Kidney (tissue), 14 donors: Measurements from ENCODE around the gene OR4K13. TPM values are rescaled to one million over a fixed set of nuclear protein-coding genes. Genes with fewer than 3 reads are reported as not detected.

ENCODE experiments used
- DNase-seq, 5 donors: peaks; one replicate each; pipeline ENCODE4 v3.0.0-alpha.2; 2013 to 2020
- FAIRE-seq: peaks from 2 replicates; lab custom pipeline; 2012; peaks lifted over from hg19 to GRCh38; lab: Jason Lieb, UNC
- H3K27ac ChIP-seq, 2 donors: one replicate each; pipeline ENCODE4 v1.7.0; 2013; ENCODE audit warnings: low read depth in 2 of 2, low read length in 2 of 2, inconsistent platforms in 1 of 2
- H3K27me3 ChIP-seq: one replicate; pipeline ENCODE4 v1.7.1; 2013; ENCODE audit warnings: low read length, inconsistent platforms; ENCODE audit not compliant: control insufficient read depth, insufficient read depth
- H3K36me3 ChIP-seq, 3 donors: one replicate each; pipeline versions ENCODE4 v1.7.0 to v1.7.1; 2013; ENCODE audit warnings: low read length in 3 of 3, control low read depth in 1 of 3, inconsistent platforms in 1 of 3; ENCODE audit not compliant: insufficient read depth in 3 of 3, control insufficient read depth in 2 of 3
- H3K4me1 ChIP-seq, 3 donors: one replicate each; pipeline versions ENCODE4 v1.7.0 to v1.7.1; 2013; ENCODE audit warnings: low read length in 3 of 3, inconsistent platforms in 1 of 3, low read depth in 1 of 3; ENCODE audit not compliant: control insufficient read depth in 2 of 3, insufficient read depth in 2 of 3
- H3K4me3 ChIP-seq, 3 donors: one replicate each; pipeline versions ENCODE4 v1.7.0 to v1.8.1; 2013; ENCODE audit warnings: low read length in 3 of 3, control low read depth in 1 of 3, inconsistent platforms in 1 of 3
- H3K9ac ChIP-seq, 3 donors: one replicate each; pipeline versions ENCODE4 v1.7.0 to v1.7.1; 2013; ENCODE audit warnings: low read length in 3 of 3, control low read depth in 1 of 3, inconsistent platforms in 1 of 3
- H3K9me3 ChIP-seq, 3 donors: one replicate each; pipeline versions ENCODE4 v1.7.0 to v1.7.1; 2013; ENCODE audit warnings: low read length in 3 of 3, control low read depth in 1 of 3, inconsistent platforms in 1 of 3; ENCODE audit not compliant: control insufficient read depth in 2 of 3, insufficient read depth in 1 of 3
- CTCF ChIP-seq: IDR thresholded peaks from 3 replicates; pipeline ENCODE4 v1.5.1; 2012; ENCODE audit warnings: mild to moderate bottlenecking, moderate library complexity, borderline replicate concordance; ENCODE audit not compliant: insufficient read depth; ENCODE audit errors: extremely low read depth
- intact Hi-C: fragments of 100-400 bp; cut with DNase I; formaldehyde crosslinking; loops from one replicate; pipeline ENCODE4 v1.11.1; 2022
- polyA plus RNA-seq: library from polyadenylated mRNA; stranded (reverse); fragments of 350-450 nt; fragmentation: Illumina TruSeq; extraction: RNeasy Lipid Tissue Mini Kit (QIAGEN cat#74804); gene quantifications from one replicate; pipeline ENCODE4 v1.2.3, GENCODE V29; 2014; ENCODE audit warnings: low read depth, low replicate concordance; ENCODE audit not compliant: insufficient read depth
- total RNA-seq: library from RNA; stranded (reverse); fragmentation: NEBNext Ultra II Directional; extraction: Animal tissue kit (Norgen Biotek cat#: 25700); gene quantifications from one replicate; pipeline ENCODE4 v1.2.1, GENCODE V29; 2021
- donor health status: control.
- donor health status: control.
- donor health status: control.
- donor health status: control.
- donor health status: control.
- donor health status: DM: yes; HTN: yes; CAD: no.
- donor health status: Normal renal cell carcinoma (clear cell type).

OR4K13 gene
- total and polyA plus RNA-seq, 2 donors from 2014 or later, result not detected

GRCh38 chr14:20008156-20008555, 27.7 kb downstream of the OR4K13 start:
- TF ChIP-seq CTCF, result no peak
- Histone ChIP-seq H3K4me1 (no peaks in the 10 kb centered on the region), H3K4me3 (no peak overlapping the region), H3K27me3 (no peaks in the 10 kb centered on the region), H3K9ac (no peak overlapping the region), H3K9me3 (peaks cover 0 to 5% (median 2%) of the 10 kb centered on the region in 3 donors), H3K36me3 (no peaks in the 10 kb centered on the region), H3K27ac (no peak overlapping the region)
- DNase-seq (no peak), FAIRE-seq (no peak)
- intact Hi-C loops, result no loop called here

- Histone ChIP-seq H3K36me3 (no peaks in the 10 kb centered on the region), H3K27me3 (no peaks in the 10 kb centered on the region), H3K9me3 (no peaks in the 10 kb centered on the region), H3K27ac (no peak overlapping the region), H3K4me1 (no peaks in the 10 kb centered on the region), H3K9ac (no peak overlapping the region), H3K4me3 (no peak overlapping the region)
- FAIRE-seq (no peak), DNase-seq (no peak)
- intact Hi-C loops, result no loop called here
- no peak for TF ChIP-seq CTCF
Observed at GRCh38 chr14:20002319-20002718, 33.5 kb downstream of the OR4K13 start.

- Histone ChIP-seq H3K27me3 (no peaks in the 10 kb centered on the region), H3K36me3 (no peaks in the 10 kb centered on the region), H3K4me1 (no peaks in the 10 kb centered on the region), H3K4me3 (no peak within 1 kb of the TSS), H3K27ac (no peak within 1 kb of the TSS), H3K9ac (no peak within 1 kb of the TSS), H3K9me3 (no peaks in the 10 kb centered on the region)
- no peak for TF ChIP-seq CTCF
- FAIRE-seq (no peak), DNase-seq (no peak)
- intact Hi-C loops, result no loop called here
Observed at GRCh38 chr14:20001863-20002262, 34.0 kb downstream of the OR4K13 start, which contains the start of gene OR4Q2. TSS of gene OR4Q2 (plus strand) at chr14:20002163.

DNA sequence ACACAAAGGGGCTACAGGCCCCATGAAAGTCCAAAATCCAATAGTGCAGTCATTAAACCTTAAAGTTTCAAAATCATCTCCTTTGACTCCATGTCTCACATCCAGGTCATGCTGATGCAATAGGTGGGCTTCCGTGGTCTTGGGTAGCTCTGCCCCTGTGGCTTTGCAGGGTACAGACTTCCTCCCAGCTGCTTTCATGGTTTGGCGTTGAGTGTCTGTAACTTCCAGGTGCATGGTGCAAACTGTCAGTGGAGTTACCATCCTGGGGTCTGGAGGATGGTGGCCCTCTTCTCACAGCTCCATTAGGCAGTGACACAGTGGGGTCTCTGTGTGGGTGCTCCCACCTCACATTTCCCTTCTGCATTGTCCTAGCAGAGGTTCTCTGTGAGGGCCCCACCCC, 42.4 kb downstream of the OR4K13 start:
- TF ChIP-seq CTCF, result no peak
- Histone ChIP-seq H3K4me3 (no peak overlapping the region), H3K9me3 (no peaks in the 10 kb centered on the region), H3K36me3 (no peaks in the 10 kb centered on the region), H3K9ac (no peak overlapping the region), H3K27me3 (no peaks in the 10 kb centered on the region), H3K27ac (no peak overlapping the region), H3K4me1 (no peaks in the 10 kb centered on the region)
- FAIRE-seq (no peak), DNase-seq (no peak)
- intact Hi-C loops, result no loop called here
